HepG2 (cell line): Measurements from ENCODE around the gene AK4. TPM values are rescaled to one million over a fixed set of nuclear protein-coding genes. Genes with fewer than 3 reads are reported as not detected.
A peak's percentile ranks its signal among the peaks of the same experiment; 100 is the strongest.

Source experiments
- DPF2 ChIP-seq: sonication (generic); formaldehyde crosslinking; IDR thresholded peaks from 2 replicates; pipeline ENCODE4 v1.4.0; 2020; ENCODE audit warnings: mild to moderate bottlenecking, low read depth, missing genetic modification reagents, borderline replicate concordance
- ERF ChIP-seq: IDR thresholded peaks from 2 replicates; pipeline ENCODE4 v1.6.1; 2018; ENCODE audit warnings: missing biosample characterization, missing genetic modification reagents
- FOXK2 ChIP-seq: fragments of 450-650 bp; IDR thresholded peaks from 2 replicates; pipeline ENCODE4 v1.6.1; 2016
- GATAD2A ChIP-seq: IDR thresholded peaks from 2 replicates; pipeline ENCODE4 v1.6.1; 2016
- JUN ChIP-seq: sonication (generic); formaldehyde crosslinking; IDR thresholded peaks from 2 replicates; pipeline ENCODE4 v1.4.0; 2020; ENCODE audit warnings: mild to moderate bottlenecking, missing genetic modification reagents
- KDM5A ChIP-seq: fragments of 200-600 bp; sonication (generic); IDR thresholded peaks from 2 replicates; pipeline ENCODE4 v1.7.0; 2018; ENCODE audit warnings: antibody characterized with exemption, mild to moderate bottlenecking, low read length, borderline replicate concordance
- KLF12 ChIP-seq: sonication (generic); formaldehyde crosslinking; IDR thresholded peaks from 2 replicates; pipeline ENCODE4 v1.4.0; 2020; ENCODE audit warnings: missing genetic modification reagents, borderline replicate concordance
- LRRFIP1 ChIP-seq: sonication (generic); formaldehyde crosslinking; conservative IDR thresholded peaks from 2 replicates; pipeline ENCODE4 v1.4.0; 2020; ENCODE audit warnings: missing genetic modification reagents
- MAZ ChIP-seq, 2 experiments: sonication (generic) in 1 of 2; formaldehyde crosslinking in 1 of 2; IDR thresholded peaks; 2 replicates each; pipeline versions ENCODE4 v1.5.0 to v1.6.1; 2012 to 2020; ENCODE audit warnings: low read depth in 2 of 2, mild to moderate bottlenecking in 2 of 2, borderline replicate concordance in 1 of 2, improper control_type of control experiment in 1 of 2, low read length in 1 of 2, missing genetic modification reagents in 1 of 2, moderate library complexity in 1 of 2
- MEIS1 ChIP-seq: sonication (generic); formaldehyde crosslinking; IDR thresholded peaks from 2 replicates; pipeline ENCODE4 v1.9.0; 2021; ENCODE audit warnings: mild to moderate bottlenecking, missing genetic modification reagents, moderate library complexity, borderline replicate concordance
- NONO ChIP-seq, 2 experiments: fragments of 450-650 bp in 1 of 2; sonication (generic) in 1 of 2; formaldehyde crosslinking in 1 of 2; IDR thresholded peaks in 1 of 2; conservative IDR thresholded peaks in 1 of 2; 2 replicates each; pipeline versions ENCODE4 v1.6.1 to v1.8.0; 2017 to 2022; ENCODE audit warnings: mild to moderate bottlenecking in 1 of 2, missing genetic modification reagents in 1 of 2, moderate library complexity in 1 of 2
- RXRB ChIP-seq: IDR thresholded peaks from 2 replicates; pipeline ENCODE4 v1.6.1; 2016; ENCODE audit warnings: borderline replicate concordance, missing genetic modification reagents, missing compliant biosample characterization
- SUZ12 ChIP-seq: fragments of 150-350 bp; IDR thresholded peaks from 2 replicates; pipeline ENCODE4 v1.6.1; 2014; ENCODE audit warnings: low read depth, low read length
- TFDP2 ChIP-seq: sonication (generic); formaldehyde crosslinking; IDR thresholded peaks from 2 replicates; pipeline ENCODE4 v1.4.0; 2020; ENCODE audit warnings: missing genetic modification reagents
- TMF1 ChIP-seq: sonication (generic); formaldehyde crosslinking; IDR thresholded peaks from 2 replicates; pipeline ENCODE4 v1.8.1; 2022; ENCODE audit warnings: low read depth, missing genetic modification reagents
- ZMYM4 ChIP-seq: sonication (generic); formaldehyde crosslinking; IDR thresholded peaks from 2 replicates; pipeline ENCODE4 v1.8.1; 2023; ENCODE audit warnings: mild to moderate bottlenecking, missing genetic modification reagents
- ZNF546 ChIP-seq: sonication (generic); formaldehyde crosslinking; conservative IDR thresholded peaks from 2 replicates; pipeline ENCODE4 v1.8.1; 2023; ENCODE audit warnings: mild to moderate bottlenecking, missing genetic modification reagents
- ZNF615 ChIP-seq: sonication (generic); formaldehyde crosslinking; IDR thresholded peaks from 2 replicates; pipeline ENCODE4 v1.5.0; 2020; ENCODE audit warnings: mild to moderate bottlenecking, missing genetic modification reagents, borderline replicate concordance
- ZNF720 ChIP-seq: sonication (generic); formaldehyde crosslinking; IDR thresholded peaks from 2 replicates; pipeline ENCODE4 v1.4.0; 2020; ENCODE audit warnings: missing genetic modification reagents
- polyA plus RNA-seq, 8 experiments: library from polyadenylated mRNA; depleted of rRNA in 3 of 8; stranded (reverse) in 7 of 8; unstranded in 1 of 8; fragments of >200 nt; fragmentation: Illumina TruSeq in 4 of 8; extraction: Trizol in 4 of 8; gene quantifications; 2 replicates each; pipeline versions ENCODE4 v1.2.1 to v1.2.3, GENCODE V29; 2011 to 2016; ENCODE audit warnings: low read depth in 4 of 8, missing spikeins in 1 of 8, mixed read lengths in 1 of 8; ENCODE audit not compliant: insufficient read depth in 1 of 8
- total RNA-seq, 5 experiments: library from RNA; depleted of rRNA; stranded (reverse); fragments of >200 nt; fragmentation: Illumina TruSeq; extraction: Trizol; gene quantifications; 2 replicates each; pipeline ENCODE4 v1.2.3, GENCODE V29; 2016; ENCODE audit warnings: low read depth in 1 of 5
- TF ChIP-seq, protein P1 (sequence below), 2 experiments: sonication (generic) in 1 of 2; formaldehyde crosslinking in 1 of 2; IDR thresholded peaks; 2 replicates each; pipeline versions ENCODE4 v1.4.0 to v1.6.1; 2018 to 2020; ENCODE audit warnings: missing genetic modification reagents in 2 of 2, borderline replicate concordance in 1 of 2, low read depth in 1 of 2, mild to moderate bottlenecking in 1 of 2, missing biosample characterization in 1 of 2

The AK4 gene
- total and polyA plus RNA-seq, 2 of the 13 experiments (the other 11 are each of a cell fraction or from before 2014, with no cell fraction given): 110 to 160 TPM

GRCh38 chr1:65147424-65148177 is 402 bp upstream of the AK4 start (continued):
- TF ChIP-seq KDM5A (peak; percentile 46; the same call in 1 of the 2 replicates), DPF2 (CRISPR knock-in tag) (no peak), ERF (CRISPR knock-in tag) (no peak), MEIS1 (CRISPR knock-in tag) (no peak), FOXK2 (no peak), TFDP2 (CRISPR knock-in tag) (peak; percentile 28), ZNF720 (CRISPR knock-in tag) (no peak), LRRFIP1 (CRISPR knock-in tag) (no peak), SUZ12 (no peak), ZMYM4 (CRISPR knock-in tag) (peak; percentile 64; the same call in 1 of the 2 replicates), MAZ (IDR thresholded peaks at IDR 0.05; ENCODE audit: borderline replicate concordance, low read depth, low read length) (no peak), MAZ (CRISPR knock-in tag; IDR thresholded peaks at IDR 0.05; ENCODE audit: low read depth) (peak; percentile 75), ZNF546 (CRISPR knock-in tag) (0 out of 2 replicates have a peak, but pooled peaks have one; percentile 0), ZNF615 (CRISPR knock-in tag) (no peak), JUN (CRISPR knock-in tag) (no peak), NONO (IDR thresholded peaks at IDR 0.05) (no peak), NONO (CRISPR knock-in tag; conservative IDR thresholded peaks at IDR 0.05) (peak; percentile 57; the same call in 1 of the 2 replicates), GATAD2A (CRISPR knock-in tag) (peak; percentile 27; the same call in 1 of the 2 replicates), KLF12 (0 out of 2 replicates have a peak, but pooled peaks have one; percentile 51), TMF1 (CRISPR knock-in tag) (peak; percentile 16; the same call in 1 of the 2 replicates), RXRB (no peak)
- TF ChIP-seq, protein P1, sequence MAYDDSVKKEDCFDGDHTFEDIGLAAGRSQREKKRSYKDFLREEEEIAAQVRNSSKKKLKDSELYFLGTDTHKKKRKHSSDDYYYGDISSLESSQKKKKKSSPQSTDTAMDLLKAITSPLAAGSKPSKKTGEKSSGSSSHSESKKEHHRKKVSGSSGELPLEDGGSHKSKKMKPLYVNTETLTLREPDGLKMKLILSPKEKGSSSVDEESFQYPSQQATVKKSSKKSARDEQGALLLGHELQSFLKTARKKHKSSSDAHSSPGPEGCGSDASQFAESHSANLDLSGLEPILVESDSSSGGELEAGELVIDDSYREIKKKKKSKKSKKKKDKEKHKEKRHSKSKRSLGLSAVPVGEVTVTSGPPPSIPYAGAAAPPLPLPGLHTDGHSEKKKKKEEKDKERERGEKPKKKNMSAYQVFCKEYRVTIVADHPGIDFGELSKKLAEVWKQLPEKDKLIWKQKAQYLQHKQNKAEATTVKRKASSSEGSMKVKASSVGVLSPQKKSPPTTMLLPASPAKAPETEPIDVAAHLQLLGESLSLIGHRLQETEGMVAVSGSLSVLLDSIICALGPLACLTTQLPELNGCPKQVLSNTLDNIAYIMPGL (CRISPR knock-in tag; IDR thresholded peaks at IDR 0.05; ENCODE audit: borderline replicate concordance in 1 of 2, low read depth in 1 of 2): peak in 1 of 2 experiments; percentile 73; a peak in 1 of 4 replicates
